SIG-M5 (cell line): Measurements from ENCODE around the gene CNTNAP5.

Source experiments
- DNase-seq: peaks from one replicate; lab custom pipeline; 2025; lab: John Stamatoyannopoulos, UW

Gene CNTNAP5

GRCh38 chr2:124814968-124815745, 790.1 kb downstream of the CNTNAP5 start:
- DNase-seq, result no peak

- DNase-seq, result no peak
Observed at GRCh38 chr2:124816007-124816406, 790.9 kb downstream of the CNTNAP5 start.

GRCh38 chr2:124822516-124822915, 797.4 kb downstream of the CNTNAP5 start:
- DNase-seq, result no peak

GRCh38 chr2:124824441-124824840, 799.4 kb downstream of the CNTNAP5 start:
- DNase-seq, result no peak

GRCh38 chr2:124832521-124832920, 807.4 kb downstream of the CNTNAP5 start:
- no peak for DNase-seq

- DNase-seq, result no peak
Observed at GRCh38 chr2:124834331-124834730, 809.2 kb downstream of the CNTNAP5 start.

GRCh38 chr2:124835331-124835730, 810.2 kb downstream of the CNTNAP5 start:
- DNase-seq, result no peak

- no peak for DNase-seq
Observed at GRCh38 chr2:124836416-124836815, 811.3 kb downstream of the CNTNAP5 start.

GRCh38 chr2:124837496-124837895, 812.4 kb downstream of the CNTNAP5 start:
- DNase-seq, result no peak

- DNase-seq, result no peak
Observed at GRCh38 chr2:124838406-124838805, 813.3 kb downstream of the CNTNAP5 start.

- DNase-seq, result no peak
Observed at GRCh38 chr2:124867247-124867646, 842.2 kb downstream of the CNTNAP5 start.

- no peak for DNase-seq
Observed at GRCh38 chr2:124874219-124874618, 849.1 kb downstream of the CNTNAP5 start.

GRCh38 chr2:124874676-124875075, 849.6 kb downstream of the CNTNAP5 start:
- no peak for DNase-seq

GRCh38 chr2:124875627-124876244, 850.6 kb downstream of the CNTNAP5 start:
- no peak for DNase-seq

- no peak for DNase-seq
Observed at GRCh38 chr2:124877141-124877577, 852.1 kb downstream of the CNTNAP5 start.

GRCh38 chr2:124879640-124880039, 854.6 kb downstream of the CNTNAP5 start:
- DNase-seq, result no peak

GRCh38 chr2:124880995-124881394, 855.9 kb downstream of the CNTNAP5 start:
- DNase-seq, result no peak

- DNase-seq, result no peak
Observed at GRCh38 chr2:124882423-124882822, 857.3 kb downstream of the CNTNAP5 start.

- no peak for DNase-seq
Observed at GRCh38 chr2:124883595-124883994, 858.5 kb downstream of the CNTNAP5 start.

- no peak for DNase-seq
Observed at GRCh38 chr2:124884315-124884714, 859.2 kb downstream of the CNTNAP5 start.

- no peak for DNase-seq
Observed at GRCh38 chr2:124886216-124886615, 861.1 kb downstream of the CNTNAP5 start.

- no peak for DNase-seq
Observed at GRCh38 chr2:124887466-124887865, 862.4 kb downstream of the CNTNAP5 start.

GRCh38 chr2:124888431-124888830, 863.3 kb downstream of the CNTNAP5 start:
- DNase-seq, result no peak

GRCh38 chr2:124894199-124894598, 869.1 kb downstream of the CNTNAP5 start:
- no peak for DNase-seq
